Globus pallidus (tissue), 1 donor: ENCODE results near the gene ACTL10.

Experiments
- DNase-seq: peaks from one replicate; pipeline ENCODE4 v3.0.0-alpha.2; 2015; ENCODE audit warnings: low spot score

The ACTL10 gene

GRCh38 chr20:33664085-33664761 is 2.5 kb upstream of the ACTL10 start:
- no peak for DNase-seq

- no peak for DNase-seq
These were observed 2.0 kb upstream of the ACTL10 start for GRCh38 chr20:33664762-33665144.

GRCh38 chr20:33667245-33667675 is 517 bp downstream of the ACTL10 start:
- DNase-seq: no peak

- DNase-seq: peak; percentile 74
These were observed 1.1 kb downstream of the ACTL10 start for GRCh38 chr20:33667676-33668465.

GRCh38 chr20:33668466-33669155 is 1.9 kb downstream of the ACTL10 start:
- DNase-seq: no peak

- no peak for DNase-seq
These were observed 2.5 kb downstream of the ACTL10 start for GRCh38 chr20:33669224-33669623.

- DNase-seq: no peak
These were observed 3.3 kb downstream of the ACTL10 start for GRCh38 chr20:33669873-33670640.

- no peak for DNase-seq
These were observed 4.2 kb downstream of the ACTL10 start for GRCh38 chr20:33670715-33671499.

GRCh38 chr20:33671573-33672288 is 5.0 kb downstream of the ACTL10 start:
- DNase-seq: no peak

- DNase-seq: no peak
These were observed 5.8 kb downstream of the ACTL10 start for GRCh38 chr20:33672426-33673113.

- no peak for DNase-seq
These were observed 6.3 kb downstream of the ACTL10 start for GRCh38 chr20:33673114-33673409.

GRCh38 chr20:33673410-33674293 is 6.9 kb downstream of the ACTL10 start:
- DNase-seq: no peak

- peak; percentile 81 for DNase-seq
These were observed 7.8 kb downstream of the ACTL10 start, which contains the start of gene NECAB3 for GRCh38 chr20:33674294-33675135. TSS of gene NECAB3 (minus strand) at chr20:33674428. CDS start at chr20:33674352, 76 bp downstream.

GRCh38 chr20:33675136-33675959 is 8.6 kb downstream of the ACTL10 start:
- DNase-seq: no peak

GRCh38 chr20:33676121-33676520 is 9.4 kb downstream of the ACTL10 start:
- no peak for DNase-seq

- DNase-seq: no peak
These were observed 10.2 kb downstream of the ACTL10 start for GRCh38 chr20:33676652-33677645.
